Stimulated activated CD4-positive, alpha-beta T cell treated with anti-CD3 and anti-CD28 coated beads, Interleukin-4, amount 100 ng/mL, for 24 hours (primary cell): ENCODE measurements around the gene NCAM2.
"Not testable (repeated sequence)": the region's sequence is repeated elsewhere in the genome, so short reads cannot be mapped to it uniquely, and the experiment has no call there.

ENCODE experiments used
- DNase-seq: peaks from one replicate; pipeline ENCODE4 v3.0.0-alpha.2; 2020

NCAM2 gene

DNA sequence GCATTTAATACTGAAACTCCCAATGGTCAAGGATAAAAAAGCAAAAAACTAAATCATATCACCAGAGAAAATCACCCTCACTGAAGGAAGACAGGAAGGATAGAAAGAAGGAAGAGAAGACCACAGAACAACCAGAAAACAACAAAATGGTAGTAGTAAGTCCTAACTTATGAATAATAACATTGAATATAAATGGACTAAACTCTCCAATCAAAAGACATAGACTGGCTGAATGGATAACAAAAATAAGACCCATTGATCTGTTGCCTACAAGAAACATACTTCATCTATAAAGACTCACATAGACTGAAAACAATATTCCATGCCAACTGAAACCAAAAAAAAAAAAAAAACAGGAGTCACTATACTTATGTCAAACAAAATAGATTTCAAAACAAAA, 347.7 kb downstream of the NCAM2 start:
- no peak for DNase-seq

DNA sequence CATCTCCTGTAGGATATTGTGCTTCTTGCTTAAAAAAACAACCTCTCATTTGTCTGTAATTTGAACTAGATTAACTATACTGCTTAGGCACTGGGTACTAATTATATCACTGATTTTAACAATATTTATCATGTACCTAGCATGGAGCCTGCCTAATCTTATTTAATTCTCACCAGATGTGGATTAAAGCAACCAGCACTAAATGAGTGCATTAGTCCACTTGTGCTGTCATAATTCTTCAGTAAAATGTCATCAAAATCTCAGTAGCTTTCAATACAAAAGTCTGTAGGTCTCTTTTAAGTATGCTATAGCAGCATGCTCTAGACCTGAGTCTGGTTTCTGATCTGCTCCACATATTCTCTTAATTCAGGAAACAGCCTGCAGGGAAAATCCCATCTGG, 368.1 kb downstream of the NCAM2 start:
- DNase-seq, result no peak

DNA sequence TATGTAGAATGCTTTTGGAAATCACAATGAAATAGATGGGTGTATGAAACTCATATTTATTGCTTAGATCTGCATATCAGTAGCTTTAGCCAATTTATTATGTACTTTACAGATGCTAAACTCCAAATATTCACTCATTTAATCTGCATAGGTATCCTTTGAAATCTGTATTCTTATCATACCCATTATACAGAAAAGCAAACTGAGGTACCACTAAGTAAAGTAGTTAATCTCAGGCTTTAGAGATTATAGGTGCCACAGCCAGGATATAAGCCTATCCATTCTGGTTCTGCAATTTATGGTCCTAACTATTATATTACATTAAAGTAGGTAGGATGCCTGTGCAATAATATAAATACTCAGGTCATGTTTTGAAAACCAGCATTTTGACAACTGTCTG, 369.4 kb downstream of the NCAM2 start:
- no peak for DNase-seq

- no peak for DNase-seq
Measured at GRCh38 chr21:21373969-21374368, 375.8 kb downstream of the NCAM2 start.

DNA sequence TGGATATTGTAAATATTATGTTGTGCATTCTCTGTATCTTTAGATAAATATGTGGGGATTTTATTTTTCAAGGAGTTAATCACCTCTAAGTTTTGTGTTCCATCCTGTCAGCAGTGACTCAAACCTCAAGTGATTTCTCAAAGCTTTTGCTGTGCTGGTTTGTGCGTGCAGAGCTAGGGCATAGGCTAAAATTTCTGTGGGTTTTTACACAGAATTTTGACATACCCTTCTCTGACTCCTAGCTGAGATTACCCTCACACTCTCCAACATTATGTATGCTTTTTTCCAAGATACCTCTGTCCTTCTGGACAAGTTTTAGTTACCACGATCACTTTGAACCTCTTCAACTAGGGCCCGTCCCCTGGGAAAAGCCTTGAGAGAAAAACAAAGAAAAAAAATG, 384.9 kb downstream of the NCAM2 start:
- no peak for DNase-seq

DNA sequence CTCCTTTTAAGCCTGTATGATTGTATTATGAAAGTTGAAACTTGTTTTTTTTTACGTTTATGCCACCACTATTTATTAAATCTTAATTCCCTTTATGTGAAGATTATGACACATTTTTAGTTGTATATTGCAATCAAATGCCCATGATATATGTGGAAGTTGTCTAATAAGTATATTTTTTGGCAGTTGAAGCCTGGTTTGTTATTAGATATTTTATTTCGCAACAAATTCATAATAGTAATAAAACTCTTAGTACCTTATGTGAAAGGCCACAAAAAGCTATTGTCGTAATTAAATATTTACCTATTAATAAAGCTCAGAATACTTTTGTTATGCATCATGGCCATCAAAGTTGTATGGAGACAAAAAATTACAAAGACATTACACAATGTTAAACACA, 386.8 kb downstream of the NCAM2 start:
- no peak for DNase-seq

- DNase-seq, result no peak
Measured at GRCh38 chr21:21385404-21385803, 387.2 kb downstream of the NCAM2 start.

GRCh38 chr21:21387916-21388315, 389.7 kb downstream of the NCAM2 start:
- DNase-seq, result no peak

DNA sequence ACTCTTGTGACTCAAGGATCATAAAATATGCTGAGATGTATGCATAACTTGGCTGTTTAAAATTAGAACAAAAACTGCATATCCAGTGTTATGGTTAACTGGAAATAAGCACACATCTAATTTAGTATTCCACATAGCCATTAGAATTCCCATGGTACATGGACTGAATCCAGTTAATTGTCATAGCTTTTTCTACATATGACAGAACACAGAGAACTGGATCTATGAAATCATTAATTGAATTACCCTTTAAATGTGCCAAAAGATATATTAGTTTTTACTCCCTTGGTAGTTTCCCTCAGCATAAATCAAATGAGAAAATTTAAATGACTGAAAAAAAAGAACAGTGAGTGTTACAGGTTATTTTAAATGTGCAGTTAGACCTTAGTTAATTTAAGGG, 395.9 kb downstream of the NCAM2 start:
- no peak for DNase-seq

- DNase-seq, result no peak
Measured at GRCh38 chr21:21396424-21396823, 398.2 kb downstream of the NCAM2 start.

DNA sequence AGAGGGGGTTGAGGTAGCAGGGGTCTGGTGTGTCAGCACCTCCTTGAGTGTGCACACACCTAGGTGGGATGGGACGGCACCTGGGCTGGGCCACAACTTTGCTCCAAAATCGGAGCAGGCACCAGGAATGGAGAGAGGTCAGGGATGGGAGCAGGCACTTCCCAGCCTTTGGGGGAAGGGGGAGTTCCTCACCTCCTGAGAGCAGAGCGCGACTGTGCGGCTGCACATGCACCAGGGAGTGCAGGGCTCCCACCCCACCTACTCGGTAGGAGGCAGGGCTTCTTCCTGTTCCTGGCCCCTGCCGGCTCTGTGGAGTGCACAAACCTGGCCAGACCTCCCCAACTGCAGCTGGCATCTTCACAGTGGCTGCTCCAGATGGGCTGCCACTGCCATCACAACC, 399.3 kb downstream of the NCAM2 start:
- no peak for DNase-seq

- no peak for DNase-seq
Measured at GRCh38 chr21:21401444-21401843, 403.2 kb downstream of the NCAM2 start.

GRCh38 chr21:21402187-21402586, 404.0 kb downstream of the NCAM2 start:
- DNase-seq, result not testable (repeated sequence)

DNA sequence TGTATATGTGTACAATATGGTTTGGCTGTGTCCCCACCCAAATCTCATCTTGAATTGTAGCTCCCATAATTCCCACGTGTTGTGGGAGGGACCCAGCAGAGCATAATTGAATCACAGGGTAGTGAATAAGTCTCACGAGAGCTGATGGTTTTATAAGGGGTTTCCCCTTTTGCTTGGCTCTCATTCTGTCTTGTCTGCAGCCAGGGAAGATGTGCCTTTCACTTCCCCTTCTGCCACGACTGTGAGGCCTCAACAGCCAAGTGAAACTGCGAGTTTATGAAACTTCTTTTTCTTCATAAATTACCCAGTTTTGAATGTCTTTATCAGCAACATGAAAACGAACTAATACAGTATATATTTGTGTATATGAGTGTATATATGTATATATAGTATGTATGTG, 406.1 kb downstream of the NCAM2 start:
- not testable (repeated sequence) for DNase-seq

DNA sequence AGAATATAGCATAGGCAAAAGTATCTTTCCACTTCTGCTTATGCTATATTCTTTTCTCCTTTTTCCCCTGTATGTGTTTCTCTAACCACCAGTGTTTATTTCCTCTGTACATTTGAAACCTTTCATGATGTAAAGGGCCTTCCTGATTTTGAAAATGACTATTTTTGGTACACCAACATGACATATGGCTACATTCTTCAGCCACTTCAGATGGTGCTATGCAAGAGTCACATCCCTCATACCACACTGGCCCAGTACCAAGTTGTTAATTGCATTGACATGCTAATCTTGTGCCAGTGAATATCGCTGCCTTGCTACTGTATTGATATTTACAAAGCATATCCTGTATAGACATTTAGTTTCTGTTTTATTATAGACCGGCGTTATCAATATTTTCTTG, 408.7 kb downstream of the NCAM2 start:
- no peak for DNase-seq

GRCh38 chr21:21412096-21412495, 413.9 kb downstream of the NCAM2 start:
- no peak for DNase-seq

DNA sequence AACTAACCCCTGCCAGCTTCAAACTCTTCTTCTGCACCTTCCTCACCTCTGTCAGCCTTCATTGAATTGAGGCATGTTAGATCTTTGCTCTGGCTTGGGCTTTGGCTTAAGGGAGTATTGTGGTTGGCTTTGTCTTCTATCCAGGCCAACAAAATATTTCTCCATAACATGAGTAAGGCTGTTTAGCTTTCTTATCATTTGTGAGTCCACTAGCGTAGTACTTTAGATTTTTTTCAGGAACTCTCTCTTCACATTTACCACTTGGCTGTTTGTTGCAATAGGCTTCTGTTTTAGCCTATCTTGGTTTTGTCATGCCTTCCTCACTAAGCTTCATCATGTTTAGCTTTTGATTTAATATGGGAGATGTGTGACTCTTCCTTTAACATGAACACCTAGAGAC, 417.5 kb downstream of the NCAM2 start:
- DNase-seq, result no peak

- DNase-seq, result no peak
Measured at GRCh38 chr21:21434944-21435343, 436.7 kb downstream of the NCAM2 start.

GRCh38 chr21:21436012-21436534, 437.9 kb downstream of the NCAM2 start:
- no peak for DNase-seq

GRCh38 chr21:21439761-21440160, 441.6 kb downstream of the NCAM2 start:
- DNase-seq, result no peak

GRCh38 chr21:21457077-21457476, 458.9 kb downstream of the NCAM2 start:
- no peak for DNase-seq

- DNase-seq, result no peak
Measured at GRCh38 chr21:21458124-21458631, 460.0 kb downstream of the NCAM2 start.

DNA sequence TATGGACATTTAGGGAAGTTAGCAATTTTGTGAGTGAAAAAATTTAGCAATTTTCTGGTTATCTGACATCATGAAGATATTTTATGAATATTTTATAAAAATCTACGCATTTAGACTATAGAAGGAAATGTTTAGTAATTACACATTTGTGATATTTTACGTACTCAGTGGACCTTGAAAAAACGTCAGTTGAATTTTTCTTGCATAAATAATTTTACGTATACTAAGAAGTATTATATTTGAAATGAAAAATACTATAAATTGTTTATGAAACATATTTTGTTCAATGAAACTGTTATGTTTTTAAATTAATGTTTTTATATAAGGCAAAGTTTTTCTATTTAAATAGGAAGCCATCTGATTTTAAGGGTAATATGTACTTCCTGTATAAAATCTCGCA, 462.8 kb downstream of the NCAM2 start:
- DNase-seq, result no peak

- DNase-seq, result no peak
Measured at GRCh38 chr21:21463456-21463855, 465.2 kb downstream of the NCAM2 start.

DNA sequence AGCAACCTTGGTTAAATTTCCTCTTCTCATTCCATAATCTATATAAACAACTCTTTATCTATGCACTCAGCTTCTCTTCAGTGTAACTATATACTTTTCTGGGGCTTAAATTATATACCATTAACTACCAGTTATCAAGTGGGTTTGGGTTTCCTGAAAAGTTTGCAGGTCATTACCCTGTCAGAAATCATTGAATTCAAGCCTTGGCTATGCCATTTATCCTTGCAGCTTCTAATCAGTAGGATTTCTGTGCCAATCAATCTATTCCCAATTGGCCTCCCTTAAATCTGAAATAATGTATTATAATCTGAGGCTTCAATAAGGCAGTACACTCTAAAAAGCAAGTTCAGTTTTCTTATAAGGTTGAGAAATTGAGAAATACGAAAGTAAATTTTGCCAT, 466.5 kb downstream of the NCAM2 start:
- no peak for DNase-seq

- DNase-seq, result no peak
Measured at GRCh38 chr21:21466752-21467151, 468.5 kb downstream of the NCAM2 start.
